DND-41 (cell line): Measurements from ENCODE around the gene TCF25.

ENCODE experiments used
- ATAC-seq: fragments of 200-7000 bp; cut with Tn5 transposase; 3 replicates; pipeline ENCODE4 v1.9.1; 2021; ENCODE audit warnings: low read depth; ENCODE audit not compliant: insufficient read depth
- DNase-seq: peaks from one replicate; pipeline ENCODE4 v3.0.0-alpha.2; 2020
- H2AFZ ChIP-seq: 2 replicates; pipeline ENCODE4 v1.6.0; 2012; ENCODE audit warnings: low read depth, low read length
- H3K27ac ChIP-seq: 2 replicates; pipeline ENCODE4 v1.5.1; 2012; ENCODE audit warnings: low read length, inconsistent platforms
- H3K27me3 ChIP-seq: fragments of 200-600 bp; sonication (generic); 2 replicates; pipeline ENCODE4 v1.6.0; 2012; ENCODE audit warnings: low read length, mild to moderate bottlenecking, inconsistent platforms; ENCODE audit not compliant: insufficient read depth, poor library complexity
- H3K36me3 ChIP-seq: 2 replicates; pipeline ENCODE4 v1.5.1; 2012; ENCODE audit warnings: low read length, inconsistent platforms; ENCODE audit not compliant: insufficient read depth
- H3K4me1 ChIP-seq: 2 replicates; pipeline ENCODE4 v1.5.1; 2012; ENCODE audit warnings: mild to moderate bottlenecking, low read length; ENCODE audit not compliant: insufficient read depth
- H3K4me2 ChIP-seq: 2 replicates; pipeline ENCODE4 v1.6.0; 2012; ENCODE audit warnings: mild to moderate bottlenecking, moderate library complexity, low read length, inconsistent platforms; ENCODE audit not compliant: insufficient read depth
- H3K4me3 ChIP-seq, 2 experiments: fragments of 200-600 bp in 1 of 2; shearing (Covaris generic) in 1 of 2; 2 replicates each; pipeline ENCODE4 v1.5.1; 2012 to 2016; ENCODE audit warnings: inconsistent platforms in 2 of 2, low read length in 2 of 2, mild to moderate bottlenecking in 2 of 2, low read depth in 1 of 2, moderate library complexity in 1 of 2
- H3K79me2 ChIP-seq: 2 replicates; pipeline ENCODE4 v1.6.0; 2012; ENCODE audit warnings: low read length, inconsistent platforms; ENCODE audit not compliant: insufficient read depth
- H3K9ac ChIP-seq: 2 replicates; pipeline ENCODE4 v1.6.0; 2012; ENCODE audit warnings: low read depth, mild to moderate bottlenecking, inconsistent platforms, low read length, moderate library complexity
- H3K9me3 ChIP-seq: 2 replicates; pipeline ENCODE4 v1.5.1; 2012; ENCODE audit warnings: low read length, moderate library complexity, mild to moderate bottlenecking, inconsistent platforms; ENCODE audit not compliant: insufficient read depth, severe bottlenecking
- H4K20me1 ChIP-seq: 2 replicates; pipeline ENCODE4 v1.6.0; 2012; ENCODE audit warnings: low read length; ENCODE audit not compliant: insufficient read depth
- EZH2 ChIP-seq: IDR thresholded peaks from 3 replicates; pipeline ENCODE4 v1.6.1; 2012; ENCODE audit warnings: borderline replicate concordance, low read depth, mild to moderate bottlenecking, moderate library complexity, low read length, inconsistent platforms; ENCODE audit not compliant: severe bottlenecking
- TF ChIP-seq, protein P1 (sequence below): IDR thresholded peaks from 2 replicates; pipeline ENCODE4 v1.5.1; 2012; ENCODE audit warnings: borderline replicate concordance, low read length, moderate library complexity, mild to moderate bottlenecking; ENCODE audit not compliant: poor library complexity, severe bottlenecking; ENCODE audit errors: extremely low read depth

The TCF25 gene

DNA sequence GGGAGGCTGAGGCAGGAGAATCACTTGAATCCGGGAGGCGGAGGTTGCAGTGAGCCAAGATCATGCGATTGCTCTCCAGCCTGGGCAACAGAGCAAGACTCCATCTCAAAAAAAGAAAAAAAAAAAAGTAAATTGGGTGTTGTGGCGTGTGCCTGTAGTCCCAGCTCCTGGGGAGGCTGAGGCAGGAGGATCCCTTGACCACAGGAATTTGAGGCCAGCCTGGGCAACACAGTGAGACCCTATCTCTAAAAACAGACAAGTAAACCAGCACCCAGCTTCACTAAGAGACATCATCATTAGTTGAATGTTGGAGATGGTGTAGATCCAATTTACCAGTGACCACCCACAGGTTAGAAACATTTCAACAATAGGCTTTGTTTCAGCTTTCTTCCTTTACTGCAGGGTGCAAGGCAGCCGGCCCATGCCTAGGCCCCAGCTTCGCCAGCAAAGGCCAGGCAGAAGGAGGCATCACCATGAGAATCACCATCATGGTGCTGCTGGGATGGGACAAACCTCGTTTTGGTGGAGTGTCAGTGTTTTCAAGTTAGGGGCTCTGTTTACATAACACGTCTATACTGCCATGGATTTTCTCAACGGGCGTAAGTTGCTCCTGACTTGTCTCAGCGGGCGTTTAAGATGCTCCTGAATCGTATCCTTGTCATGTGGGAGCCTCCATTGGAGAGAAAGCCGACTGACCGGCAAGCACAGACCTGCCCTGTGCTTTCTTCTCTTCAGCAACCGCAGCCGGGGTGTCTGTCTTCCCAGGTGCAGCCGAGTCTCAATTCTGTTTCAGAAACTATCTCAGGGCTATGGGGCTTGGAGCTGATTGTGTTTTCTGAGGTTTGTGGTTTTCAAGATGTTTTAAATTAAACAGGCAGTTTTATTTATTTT lies 7.3 kb downstream of the TCF25 start:
- H3K27me3 ChIP-seq, result no peaks in the 10 kb centered on the region
- no peak overlapping the region for H3K4me2 ChIP-seq
- H3K27ac ChIP-seq, result no peak overlapping the region
- DNase-seq (peak; percentile 30), ATAC-seq (peak; percentile 71; the same call in 2 of the 3 replicates)
- no peaks in the 10 kb centered on the region; the same call in 1 of the 2 replicates for H3K4me1 ChIP-seq
- no peak overlapping the region for H3K4me3 ChIP-seq
- peaks cover 60% of the 10 kb centered on the region for H4K20me1 ChIP-seq
- H2AFZ ChIP-seq, result no peak overlapping the region
- H3K9ac ChIP-seq, result no peak overlapping the region
- TF ChIP-seq, protein P1, sequence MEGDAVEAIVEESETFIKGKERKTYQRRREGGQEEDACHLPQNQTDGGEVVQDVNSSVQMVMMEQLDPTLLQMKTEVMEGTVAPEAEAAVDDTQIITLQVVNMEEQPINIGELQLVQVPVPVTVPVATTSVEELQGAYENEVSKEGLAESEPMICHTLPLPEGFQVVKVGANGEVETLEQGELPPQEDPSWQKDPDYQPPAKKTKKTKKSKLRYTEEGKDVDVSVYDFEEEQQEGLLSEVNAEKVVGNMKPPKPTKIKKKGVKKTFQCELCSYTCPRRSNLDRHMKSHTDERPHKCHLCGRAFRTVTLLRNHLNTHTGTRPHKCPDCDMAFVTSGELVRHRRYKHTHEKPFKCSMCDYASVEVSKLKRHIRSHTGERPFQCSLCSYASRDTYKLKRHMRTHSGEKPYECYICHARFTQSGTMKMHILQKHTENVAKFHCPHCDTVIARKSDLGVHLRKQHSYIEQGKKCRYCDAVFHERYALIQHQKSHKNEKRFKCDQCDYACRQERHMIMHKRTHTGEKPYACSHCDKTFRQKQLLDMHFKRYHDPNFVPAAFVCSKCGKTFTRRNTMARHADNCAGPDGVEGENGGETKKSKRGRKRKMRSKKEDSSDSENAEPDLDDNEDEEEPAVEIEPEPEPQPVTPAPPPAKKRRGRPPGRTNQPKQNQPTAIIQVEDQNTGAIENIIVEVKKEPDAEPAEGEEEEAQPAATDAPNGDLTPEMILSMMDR, result no peak
- no peak for TF ChIP-seq EZH2
- H3K36me3 ChIP-seq, result peaks cover 84% of the 10 kb centered on the region
- H3K9me3 ChIP-seq, result peaks cover 4% of the 10 kb centered on the region
- H3K79me2 ChIP-seq, result peaks cover 76% of the 10 kb centered on the region

DNA sequence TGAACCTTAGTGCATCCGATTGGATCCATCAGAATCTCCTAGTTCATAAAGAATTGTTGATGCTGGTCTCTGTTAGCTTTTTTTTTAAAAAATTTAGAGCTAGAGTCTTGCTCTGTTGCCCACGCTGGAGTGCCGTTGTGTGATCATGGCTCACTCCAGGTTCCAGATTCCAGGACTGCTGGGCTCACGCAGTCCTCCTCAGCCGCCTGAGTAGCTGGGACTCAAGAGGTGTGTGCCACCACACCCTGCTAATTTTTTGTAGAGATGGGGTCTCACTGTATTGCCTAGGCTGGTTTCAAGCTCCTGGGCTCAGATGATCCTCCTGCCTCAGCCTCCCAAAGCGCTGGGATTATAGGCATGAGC lies 8.0 kb downstream of the TCF25 start:
- DNase-seq, result no peak
- peaks cover 81% of the 10 kb centered on the region for H3K36me3 ChIP-seq
- H3K4me1 ChIP-seq, result no peaks in the 10 kb centered on the region
- H3K27ac ChIP-seq, result no peak overlapping the region
- no peak overlapping the region for H3K4me3 ChIP-seq
- 0 out of 3 replicates have a peak, but pooled peaks have one; percentile 12 for ATAC-seq
- H3K79me2 ChIP-seq, result peaks cover 70% of the 10 kb centered on the region
- H3K9ac ChIP-seq, result no peak overlapping the region
- H3K9me3 ChIP-seq, result no peaks in the 10 kb centered on the region
- no peak overlapping the region for H2AFZ ChIP-seq
- TF ChIP-seq EZH2, result no peak
- TF ChIP-seq, protein P1, result no peak
- H3K4me2 ChIP-seq, result no peak overlapping the region
- H4K20me1 ChIP-seq, result peaks cover 60% of the 10 kb centered on the region
- no peaks in the 10 kb centered on the region for H3K27me3 ChIP-seq

DNA sequence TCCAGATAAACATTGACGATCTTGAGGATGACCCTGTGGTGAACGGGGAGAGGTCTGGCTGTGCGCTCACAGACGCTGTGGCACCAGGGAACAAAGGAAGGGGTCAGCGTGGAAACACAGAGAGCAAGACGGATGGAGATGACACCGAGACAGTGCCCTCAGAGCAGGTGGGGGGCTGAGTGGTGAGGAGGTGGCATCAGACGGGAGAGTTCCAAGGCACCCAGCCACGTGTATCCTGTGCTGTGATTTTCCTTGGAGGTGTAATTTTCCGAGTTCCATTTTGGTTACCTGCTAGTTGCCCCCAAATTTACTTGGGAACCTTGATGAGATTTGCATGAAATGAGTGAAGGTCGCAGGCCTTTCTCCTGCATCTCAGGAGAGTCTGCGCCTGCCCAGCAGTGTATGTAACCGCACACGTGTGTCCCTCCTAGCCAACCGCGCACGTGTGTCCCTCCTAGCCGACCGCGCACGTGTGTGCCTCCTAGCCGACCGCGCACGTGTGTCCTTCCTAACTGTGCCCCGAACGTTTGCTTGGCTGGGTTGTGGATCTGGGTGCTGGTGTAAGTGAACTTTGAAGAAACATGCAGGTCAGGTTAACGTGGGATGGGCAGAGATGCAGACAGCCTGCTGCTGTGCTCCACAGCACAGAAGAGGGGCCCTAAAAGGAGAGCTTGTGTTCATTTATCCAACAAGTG lies 10.1 kb downstream of the TCF25 start:
- no peak overlapping the region for H3K27ac ChIP-seq
- H2AFZ ChIP-seq, result no peak overlapping the region
- no peaks in the 10 kb centered on the region for H3K9me3 ChIP-seq
- H4K20me1 ChIP-seq, result peaks cover 48% of the 10 kb centered on the region
- H3K27me3 ChIP-seq, result no peaks in the 10 kb centered on the region
- H3K36me3 ChIP-seq, result peaks cover 88% of the 10 kb centered on the region
- DNase-seq, result no peak
- H3K4me1 ChIP-seq, result no peaks in the 10 kb centered on the region
- H3K9ac ChIP-seq, result no peak overlapping the region
- peaks cover 51% of the 10 kb centered on the region for H3K79me2 ChIP-seq
- no peak overlapping the region for H3K4me3 ChIP-seq
- no peak for ATAC-seq
- TF ChIP-seq, protein P1, result no peak
- no peak for TF ChIP-seq EZH2
- no peak overlapping the region for H3K4me2 ChIP-seq
